Heart left ventricle (tissue), 16 donors: Measurements from ENCODE around the gene TBC1D1. TPM values are rescaled to one million over a fixed set of nuclear protein-coding genes. Genes with fewer than 3 reads are reported as not detected.

Experiments used
- ATAC-seq, 4 donors: fragments of 200-7000 bp; cut with Tn5 transposase; one replicate each; pipeline ENCODE4 v1.9.1; 2020 to 2022; ENCODE audit warnings: moderate library complexity in 4 of 4, mild to moderate bottlenecking in 3 of 4, moderate number of reproducible peaks in 1 of 4
- DNase-seq, 5 donors: peaks; one replicate each; pipeline ENCODE4 v3.0.0-alpha.2; 2020
- H3K27ac ChIP-seq, 12 donors: fragments of 200-600 bp; sonication (generic) in 4 of 12; one replicate each; pipeline versions ENCODE4 v1.5.0 to v1.8.0; 2016 to 2022; ENCODE audit warnings: mild to moderate bottlenecking in 2 of 12
- H3K27me3 ChIP-seq, 9 donors: fragments of 200-600 bp; sonication (generic) in 2 of 9; one replicate each; pipeline versions ENCODE4 v1.5.1 to v1.8.0; 2016 to 2022; ENCODE audit warnings: mild to moderate bottlenecking in 3 of 9
- H3K36me3 ChIP-seq, 9 donors: fragments of 200-600 bp; sonication (generic) in 2 of 9; one replicate each; pipeline versions ENCODE4 v1.5.0 to v1.8.0; 2018 to 2022; ENCODE audit warnings: mild to moderate bottlenecking in 2 of 9
- H3K4me1 ChIP-seq, 12 donors: fragments of 200-600 bp; sonication (generic) in 4 of 12; one replicate each; pipeline versions ENCODE4 v1.5.0 to v1.8.0; 2016 to 2022; ENCODE audit warnings: mild to moderate bottlenecking in 3 of 12
- H3K4me3 ChIP-seq, 12 donors: fragments of 200-600 bp; sonication (generic) in 4 of 12; one replicate each; pipeline versions ENCODE4 v1.5.0 to v1.8.0; 2017 to 2022; ENCODE audit warnings: mild to moderate bottlenecking in 9 of 12, moderate library complexity in 4 of 12
- H3K9me3 ChIP-seq, 12 donors: fragments of 200-600 bp; sonication (generic) in 4 of 12; one replicate each; pipeline versions ENCODE4 v1.5.0 to v1.8.0; 2016 to 2022; ENCODE audit warnings: mild to moderate bottlenecking in 1 of 12
- CTCF ChIP-seq, 12 donors: fragments of 200-600 bp; sonication (generic) in 4 of 12; IDR thresholded peaks; one replicate each; pipeline versions ENCODE4 v1.5.0 to v1.8.0; 2018 to 2022; ENCODE audit warnings: antibody characterized with exemption in 12 of 12, mild to moderate bottlenecking in 5 of 12
- POLR2A ChIP-seq, 2 donors: fragments of 450-650 bp; IDR thresholded peaks; one replicate each; pipeline ENCODE4 v1.6.1; 2017; ENCODE audit warnings: antibody characterized with exemption in 2 of 2, mild to moderate bottlenecking in 2 of 2, moderate library complexity in 2 of 2
- WGBS, 4 donors: extraction: QIAGEN DNeasy Blood & Tissue Kit in 2 of 4; methylation state at CpG; one replicate each; pipeline versions ENCODE4 v1.1.5 to v1.1.7; 2013 to 2018; 5-methylcytosine and 5-hydroxymethylcytosine counted together
- intact Hi-C, 10 donors: fragments of 100-400 bp; cut with DNase I; formaldehyde crosslinking; loops; one replicate each; pipeline versions ENCODE4 v1.11.1 to v1.14.2; 2022
- polyA plus RNA-seq, 2 donors: library from polyadenylated mRNA; stranded (reverse); fragments of 200-250 nt; gene quantifications; one replicate each; pipeline ENCODE4 v1.2.3, GENCODE V29; 2013
- total RNA-seq, 9 donors: library from RNA; depleted of rRNA in 2 of 9; stranded (reverse); fragments of >200 nt in 2 of 9; fragmentation: NEBNext Ultra II Directional in 3 of 9; extraction: Animal tissue kit (Norgen Biotek cat#: 25700) in 3 of 9; gene quantifications; one replicate each; pipeline versions ENCODE4 v1.1.0 to v1.2.4, GENCODE V29; 2016 to 2023
- donor health status: ischemic (EF 13 %, LVEDD 7.1; RV severe dilation, severe dysfunction).
- donor health status: healthy with polysubstance abuse.
- donor health status: DM: no; HTN: yes; CAD: no.
- donor health status: DM: no; HTN: no; CAD: no.
- donor health status: ischemic (EF 25% LVEDD 6.9; RV normal size, moderate dysfunction).
- donor health status: ischemic (EF 25% LVEDD 5.7; RV mildly dilated, moderate dysfunction).
- donor health status: healthy.
- donor health status: DM: yes; HTN: yes; CAD: no.
- donor health status: ischemic (EF 35%, LVEDD 5.7; RV mildly dilated, moderate dysfunction).
- donor health status: nonischemic (EF 11% LVEDD 7.7; RV severe dilation, severe dysfunction).
- donor health status: DM: yes; HTN: yes; CAD: no.
- donor health status: PGD.
- donor health status: ischemic (EF 29% LVEDD 5.4; RV normal size, mild dysfunction).
- donor health status: nonischemic (EF 23%, LVEDD 6.1; RV moderate dilation, normal function).

Gene TBC1D1
- total and polyA plus RNA-seq, 11 donors, result 81.7 to 269 (median 140) TPM

GRCh38 chr4:38024206-38024509, 133.3 kb downstream of the TBC1D1 start:
- ATAC-seq, result no peak
- peak overlapping the region in 1 of 12 donors; percentile 34 for H3K4me3 ChIP-seq
- no peak for TF ChIP-seq POLR2A (IDR thresholded peaks at IDR 0.05)
- TF ChIP-seq CTCF (IDR thresholded peaks at IDR 0.05), result no peak
- H3K27ac ChIP-seq, result peak overlapping the region in 2 of 12 donors; percentile 75 to 77
- peaks cover 0 to 20% (median 7%) of the 10 kb centered on the region in 12 donors for H3K4me1 ChIP-seq
- no peaks in the 10 kb centered on the region for H3K27me3 ChIP-seq
- DNase-seq, result no peak
- 21 to 30% (median 22%) methylated on average over 3 of the region's 3 CpGs for WGBS, 4 donors
- intact Hi-C loops, result loop anchor here in 3 of 10 donors (5.0 kb wide), 1 partner anchor 37 kb away; no protein-coding TSS in a partner anchor
- no peaks in the 10 kb centered on the region for H3K9me3 ChIP-seq
- H3K36me3 ChIP-seq, result peaks cover 0 to 89% (median 77%) of the 10 kb centered on the region in 9 donors

GRCh38 chr4:38025665-38026064, 134.8 kb downstream of the TBC1D1 start:
- Histone ChIP-seq H3K36me3 (peaks cover 0 to 97% (median 87%) of the 10 kb centered on the region in 9 donors), H3K27ac (peak overlapping the region in 1 of 12 donors; percentile 75), H3K27me3 (no peaks in the 10 kb centered on the region), H3K9me3 (no peaks in the 10 kb centered on the region), H3K4me1 (peaks cover 0 to 31% (median 7%) of the 10 kb centered on the region in 12 donors), H3K4me3 (no peak overlapping the region)
- TF ChIP-seq CTCF (IDR thresholded peaks at IDR 0.05) (no peak), POLR2A (IDR thresholded peaks at IDR 0.05) (no peak)
- DNase-seq (no peak), ATAC-seq (peak in 2 of 4 donors; percentile 10 to 46)
- intact Hi-C loops, result no loop called here
- 77 to 88% (median 84%) methylated on average over 7 of the region's 7 CpGs for WGBS, 4 donors

GRCh38 chr4:38026158-38026740, 135.4 kb downstream of the TBC1D1 start:
- intact Hi-C loops, result no loop called here
- no peak overlapping the region for H3K4me3 ChIP-seq
- peaks cover 0 to 31% (median 7%) of the 10 kb centered on the region in 12 donors for H3K4me1 ChIP-seq
- TF ChIP-seq POLR2A (IDR thresholded peaks at IDR 0.05), result no peak
- TF ChIP-seq CTCF (IDR thresholded peaks at IDR 0.05), result no peak
- no peaks in the 10 kb centered on the region for H3K27me3 ChIP-seq
- no peaks in the 10 kb centered on the region for H3K9me3 ChIP-seq
- ATAC-seq (peak in 1 of 4 donors; percentile 34), DNase-seq (no peak)
- H3K36me3 ChIP-seq, result peaks cover 0 to 97% (median 86%) of the 10 kb centered on the region in 9 donors
- peak overlapping the region in 1 of 12 donors; percentile 75 for H3K27ac ChIP-seq
- 86 to 95% (median 90%) methylated on average over 6 of the region's 6 CpGs for WGBS, 4 donors

GRCh38 chr4:38030023-38030422, 139.1 kb downstream of the TBC1D1 start:
- no peak overlapping the region for H3K4me3 ChIP-seq
- no peaks in the 10 kb centered on the region for H3K27me3 ChIP-seq
- ATAC-seq (no peak), DNase-seq (no peak)
- H3K9me3 ChIP-seq, result no peaks in the 10 kb centered on the region
- 51 to 67% (median 55%) methylated on average over 3 of the region's 3 CpGs for WGBS, 4 donors
- peaks cover 0 to 92% (median 66%) of the 10 kb centered on the region in 9 donors for H3K36me3 ChIP-seq
- peak overlapping the region in 2 of 12 donors; percentile 35 to 49 for H3K27ac ChIP-seq
- intact Hi-C loops, result loop anchor here in 9 of 10 donors (5.0 to 10.0 kb wide), 8 partner anchors 45 to 425 kb away; partner anchors contain the start of genes TBC1D1 (in 4 of the 9) and RELL1 (in 1 of the 9)
- H3K4me1 ChIP-seq, result peaks cover 0 to 11% (median 0%) of the 10 kb centered on the region in 12 donors
- no peak for TF ChIP-seq POLR2A (IDR thresholded peaks at IDR 0.05)
- no peak for TF ChIP-seq CTCF (IDR thresholded peaks at IDR 0.05)
